K562 (cell line): ENCODE measurements around the gene CLIC5. TPM values are rescaled to one million over a fixed set of nuclear protein-coding genes. Genes with fewer than 3 reads are reported as not detected.

Experiments
- ATAC-seq: fragments of 200-7000 bp; cut with Tn5 transposase; 3 replicates; pipeline ENCODE4 v1.9.1; 2020; ENCODE audit warnings: moderate library complexity
- BruUV-seq: library from RNA; stranded (reverse); fragments of 400-500 nt; replicated peaks from 2 replicates; lab custom pipeline; 2021; lab: Mats Ljungman, UMichigan
- CTCF ChIA-PET: fragments of 300-600 bp; formaldehyde crosslinking; extraction: SDS; loops from one replicate; lab custom pipeline; 2021; ENCODE audit warnings: low intra/inter-chr PET ratio; lab: Yijun Ruan, JAX
- POLR2A ChIA-PET: fragments of 300-600, 350-650 bp; sonication (Branson Sonifier 250); formaldehyde crosslinking; extraction: SDS; loops from one replicate; lab custom pipeline; 2021; ENCODE audit warnings: antibody characterized with exemption, inconsistent platforms; lab: Yijun Ruan, JAX
- DNase-seq, 4 experiments: peaks; one replicate each; pipeline versions ENCODE4 v3.0.0 to v3.0.0-alpha.2; 2011 to 2018; ENCODE audit warnings: low spot score in 3 of 4, mixed read lengths in 3 of 4; ENCODE audit errors: extremely low read depth in 1 of 4
- FAIRE-seq: peaks from 2 replicates; lab custom pipeline; 2011; peaks lifted over from hg19 to GRCh38; lab: Jason Lieb, UNC
- H2AFZ ChIP-seq: 2 replicates; pipeline ENCODE4 v1.6.0; 2011; ENCODE audit warnings: low read depth, low read length, control low read depth, inconsistent platforms
- H3K27ac ChIP-seq: fragments of 200-600 bp; 3 replicates; pipeline ENCODE4 v1.8.0; 2011; ENCODE audit warnings: low read depth, mild to moderate bottlenecking, control low read depth, inconsistent platforms, low read length, moderate library complexity, mixed read lengths; ENCODE audit errors: extremely low read depth
- H3K27me3 ChIP-seq, 2 experiments: fragments of 300-600 bp in 1 of 2; 2 replicates in 1 of 2; 3 replicates in 1 of 2; pipeline versions ENCODE4 v1.6.0 to v1.8.0; 2011; ENCODE audit warnings: inconsistent platforms in 2 of 2, low read length in 2 of 2, mild to moderate bottlenecking in 1 of 2, mixed read lengths in 1 of 2, moderate library complexity in 1 of 2; ENCODE audit not compliant: control insufficient read depth in 2 of 2, insufficient read depth in 2 of 2
- H3K36me3 ChIP-seq: fragments of 300-600 bp; 3 replicates; pipeline ENCODE4 v1.8.0; 2011; ENCODE audit warnings: mild to moderate bottlenecking, low read length, inconsistent platforms; ENCODE audit not compliant: control insufficient read depth, insufficient read depth
- H3K4me1 ChIP-seq, 2 experiments: fragments of 200-600 bp in 1 of 2; replicated peaks in 1 of 2; 2 replicates in 1 of 2; 3 replicates in 1 of 2; pipeline versions ENCODE4 v1.5.1 to v1.8.0; 2011; ENCODE audit warnings: inconsistent platforms in 2 of 2, low read length in 2 of 2, mild to moderate bottlenecking in 1 of 2, mixed read lengths in 1 of 2, moderate library complexity in 1 of 2; ENCODE audit not compliant: control insufficient read depth in 2 of 2, insufficient read depth in 2 of 2
- H3K4me2 ChIP-seq: 2 replicates; pipeline ENCODE4 v1.6.1; 2011; ENCODE audit warnings: low read length, control low read depth, inconsistent platforms, mixed read lengths; ENCODE audit not compliant: insufficient read depth
- H3K4me3 ChIP-seq: fragments of 200-600 bp; sonication (generic), shearing (Covaris generic); 2 replicates; pipeline ENCODE4 v1.5.1; 2016; ENCODE audit warnings: control low read depth, inconsistent platforms
- H3K79me2 ChIP-seq: fragments of 200-600 bp; 3 replicates; pipeline ENCODE4 v1.8.0; 2011; ENCODE audit warnings: low read length, inconsistent platforms; ENCODE audit not compliant: control insufficient read depth, insufficient read depth
- H3K9ac ChIP-seq, 2 experiments: 2 replicates each; pipeline versions ENCODE4 v1.6.0 to v1.6.1; 2011; ENCODE audit warnings: low read depth in 2 of 2, low read length in 2 of 2, control low read depth in 1 of 2, inconsistent platforms in 1 of 2, mild to moderate bottlenecking in 1 of 2, mixed read lengths in 1 of 2; ENCODE audit not compliant: insufficient read depth in 1 of 2
- H3K9me1 ChIP-seq: one replicate; pipeline ENCODE4 v1.6.0; 2011; ENCODE audit warnings: inconsistent platforms, mild to moderate bottlenecking, low read length, moderate library complexity; ENCODE audit not compliant: control insufficient read depth, insufficient read depth
- H3K9me3 ChIP-seq: replicated peaks from 2 replicates; pipeline ENCODE4 v1.5.1; 2011; ENCODE audit warnings: low read depth, low read length, inconsistent platforms; ENCODE audit not compliant: control insufficient read depth, insufficient read depth
- H4K20me1 ChIP-seq: replicated peaks from 2 replicates; pipeline ENCODE4 v1.6.1; 2011; ENCODE audit warnings: low read length, inconsistent platforms, mixed read lengths; ENCODE audit not compliant: control insufficient read depth, insufficient read depth
- ARNT ChIP-seq, 2 experiments: fragments of 450-650 bp; IDR thresholded peaks; 2 replicates each; pipeline ENCODE4 v1.6.1; 2016; ENCODE audit warnings: mild to moderate bottlenecking in 1 of 2
- MIER1 ChIP-seq: fragments of 450-650 bp; IDR thresholded peaks from 2 replicates; pipeline ENCODE4 v1.6.1; 2016; ENCODE audit warnings: antibody characterized with exemption, mild to moderate bottlenecking, low read depth
- NBN ChIP-seq: fragments of 450-650 bp; IDR thresholded peaks from 2 replicates; pipeline ENCODE4 v1.6.1; 2016; ENCODE audit warnings: low read depth, mild to moderate bottlenecking
- POU5F1 ChIP-seq: fragments of 150-350 bp; IDR thresholded peaks from 2 replicates; pipeline ENCODE4 v1.6.1; 2014; ENCODE audit warnings: borderline replicate concordance, low read length, low read depth, mild to moderate bottlenecking; ENCODE audit not compliant: partially characterized antibody
- SREBF2 ChIP-seq: sonication (generic); formaldehyde crosslinking; IDR thresholded peaks from 2 replicates; pipeline ENCODE4 v1.4.0; 2020; ENCODE audit warnings: mild to moderate bottlenecking, missing genetic modification reagents
- THRAP3 ChIP-seq: fragments of 450-650 bp; IDR thresholded peaks from 2 replicates; pipeline ENCODE4 v1.6.1; 2016; ENCODE audit warnings: mild to moderate bottlenecking, inconsistent platforms, borderline replicate concordance
- ZNF324 ChIP-seq: fragments of 250-450 bp; sonication (Bioruptor Pico); IDR thresholded peaks from 2 replicates; pipeline ENCODE4 v1.4.0; 2020; ENCODE audit warnings: mild to moderate bottlenecking
- ZNF347 ChIP-seq: fragments of 450-650 bp; formaldehyde crosslinking; IDR thresholded peaks from 2 replicates; pipeline ENCODE4 v1.4.0; 2020; ENCODE audit warnings: low read depth, mild to moderate bottlenecking, moderate library complexity
- ZNF551 ChIP-seq: fragments of 250-450 bp; sonication (Bioruptor Pico); IDR thresholded peaks from 2 replicates; pipeline ENCODE4 v1.5.0; 2021; ENCODE audit warnings: mild to moderate bottlenecking, moderate library complexity
- WGBS: fragments of 100-300 bp; shearing (Covaris generic); methylation state at CpG from one replicate; pipeline ENCODE4 v1.1.6; 2016; ENCODE audit warnings: low coverage, mixed read lengths; ENCODE audit not compliant: insufficient coverage; ENCODE audit errors: missing lambda C conversion rate; 5-methylcytosine and 5-hydroxymethylcytosine counted together
- in situ Hi-C: fragments of 300-500 bp; cut with MboI; formaldehyde crosslinking; loops from 4 replicates; pipeline ENCODE4 v1.15.0; 2018; ENCODE audit warnings: inconsistent platforms, mixed read lengths
- intact Hi-C: fragments of 100-400 bp; cut with micrococcal nuclease; formaldehyde crosslinking; loops from 2 replicates; pipeline ENCODE4 v1.14.2; 2022
- polyA plus RNA-seq, 8 experiments: library from polyadenylated mRNA; depleted of rRNA in 4 of 8; stranded (reverse) in 5 of 8; unstranded in 3 of 8; fragments of >200 nt; fragmentation: Nextera tagmentation in 2 of 8; fragmentation: Illumina TruSeq in 1 of 8; extraction: Ambion mirVana in 2 of 8; extraction: Trizol in 1 of 8; gene quantifications; 2 replicates each; pipeline versions ENCODE4 v1.2.1 to v1.2.3, GENCODE V29; 2011 to 2014; ENCODE audit warnings: inconsistent platforms in 1 of 8, missing spikeins in 1 of 8
- total RNA-seq, 7 experiments: library from RNA; depleted of rRNA in 6 of 7; stranded (reverse); fragments of >200 nt in 6 of 7; fragmentation: Illumina TruSeq in 2 of 7; extraction: Trizol in 2 of 7; gene quantifications; 2 replicates each; pipeline versions ENCODE4 v1.2.1 to v1.2.3, GENCODE V29; 2011 to 2021; ENCODE audit warnings: low replicate concordance in 1 of 7
- TF ChIP-seq, protein P1 (sequence below): fragments of 250-450 bp; sonication (Bioruptor Pico); IDR thresholded peaks from 2 replicates; pipeline ENCODE4 v1.5.0; 2021
- TF ChIP-seq, protein P2 (sequence below): sonication (generic); formaldehyde crosslinking; IDR thresholded peaks from 2 replicates; pipeline ENCODE4 v1.8.0; 2022; ENCODE audit warnings: mild to moderate bottlenecking, missing genetic modification reagents, borderline replicate concordance
- TF ChIP-seq, protein P3 (sequence below): fragments of 250-450 bp; sonication (Bioruptor Pico); IDR thresholded peaks from 2 replicates; pipeline ENCODE4 v1.9.0; 2021; ENCODE audit warnings: mild to moderate bottlenecking
- TF ChIP-seq, protein P4 (sequence below): fragments of 450-650 bp; IDR thresholded peaks from 2 replicates; pipeline ENCODE4 v1.6.1; 2017; ENCODE audit warnings: mild to moderate bottlenecking, moderate library complexity
- TF ChIP-seq, protein P5 (sequence below): IDR thresholded peaks from 2 replicates; pipeline ENCODE4 v1.6.1; 2012; ENCODE audit warnings: low read depth, low read length, improper control_type of control experiment, borderline replicate concordance

Gene CLIC5
- total and polyA plus RNA-seq, 9 of the 15 experiments (the other 6 are each of a cell fraction or from before 2014, with no cell fraction given), result 0.31 TPM; not detected in 8

DNA sequence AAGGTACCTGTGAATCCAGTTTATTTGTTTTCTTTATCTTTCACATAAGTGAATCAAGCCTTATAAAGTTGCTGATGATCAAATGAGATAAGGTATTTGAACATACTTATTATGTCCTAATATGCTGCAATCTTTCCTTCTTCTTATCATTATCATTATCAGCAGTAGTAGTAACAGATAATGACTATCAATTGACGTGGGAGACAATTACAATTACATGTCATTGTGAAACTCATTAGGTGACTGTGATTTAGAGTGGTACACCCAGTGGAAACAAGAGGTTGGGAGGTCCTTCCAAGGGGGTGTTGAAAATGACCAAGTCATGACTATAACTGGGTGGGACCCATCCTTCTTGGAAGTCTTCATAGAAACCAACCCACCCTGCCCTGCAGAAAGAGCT is 2.8 kb downstream of the CLIC5 start:
- H3K9ac ChIP-seq, result no peak overlapping the region
- no peaks in the 10 kb centered on the region; the same call in 1 of the 2 replicates for H4K20me1 ChIP-seq
- H3K36me3 ChIP-seq, result no peaks in the 10 kb centered on the region
- no peak overlapping the region for H2AFZ ChIP-seq
- DNase-seq (no peak), FAIRE-seq (no peak), ATAC-seq (no peak)
- in situ Hi-C loops, result no loop called here
- H3K9me3 ChIP-seq, result no peaks in the 10 kb centered on the region
- no peak overlapping the region for H3K4me3 ChIP-seq
- peaks cover 24 to 39% of the 10 kb centered on the region in 2 experiments for H3K27me3 ChIP-seq
- H3K4me2 ChIP-seq, result no peak overlapping the region
- no peaks in the 10 kb centered on the region for H3K9me1 ChIP-seq
- H3K79me2 ChIP-seq, result no peaks in the 10 kb centered on the region
- POLR2A ChIA-PET, result no interaction called here
- peaks cover 0 to 10% of the 10 kb centered on the region in 2 experiments; a peak in 1 of 5 replicates for H3K4me1 ChIP-seq
- H3K27ac ChIP-seq, result no peak overlapping the region
- intact Hi-C loops, result no loop called here
- CTCF ChIA-PET, result no interaction called here
- BruUV-seq, result no TSS peak
- 0% methylated on average over 1 of the region's 1 CpG for WGBS
- TF ChIP-seq MIER1 (no peak), ZNF324 (CRISPR knock-in tag) (no peak), NBN (no peak), ZNF347 (CRISPR knock-in tag) (no peak), SREBF2 (no peak), ZNF551 (CRISPR knock-in tag) (no peak), POU5F1 (no peak), ARNT (IDR thresholded peaks at IDR 0.05) (no peak), THRAP3 (no peak)
- TF ChIP-seq, protein P1, sequence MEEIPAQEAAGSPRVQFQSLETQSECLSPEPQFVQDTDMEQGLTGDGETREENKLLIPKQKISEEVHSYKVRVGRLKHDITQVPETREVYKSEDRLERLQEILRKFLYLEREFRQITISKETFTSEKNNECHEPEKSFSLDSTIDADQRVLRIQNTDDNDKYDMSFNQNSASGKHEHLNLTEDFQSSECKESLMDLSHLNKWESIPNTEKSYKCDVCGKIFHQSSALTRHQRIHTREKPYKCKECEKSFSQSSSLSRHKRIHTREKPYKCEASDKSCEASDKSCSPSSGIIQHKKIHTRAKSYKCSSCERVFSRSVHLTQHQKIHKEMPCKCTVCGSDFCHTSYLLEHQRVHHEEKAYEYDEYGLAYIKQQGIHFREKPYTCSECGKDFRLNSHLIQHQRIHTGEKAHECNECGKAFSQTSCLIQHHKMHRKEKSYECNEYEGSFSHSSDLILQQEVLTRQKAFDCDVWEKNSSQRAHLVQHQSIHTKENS (CRISPR knock-in tag), result no peak
- TF ChIP-seq, protein P2, sequence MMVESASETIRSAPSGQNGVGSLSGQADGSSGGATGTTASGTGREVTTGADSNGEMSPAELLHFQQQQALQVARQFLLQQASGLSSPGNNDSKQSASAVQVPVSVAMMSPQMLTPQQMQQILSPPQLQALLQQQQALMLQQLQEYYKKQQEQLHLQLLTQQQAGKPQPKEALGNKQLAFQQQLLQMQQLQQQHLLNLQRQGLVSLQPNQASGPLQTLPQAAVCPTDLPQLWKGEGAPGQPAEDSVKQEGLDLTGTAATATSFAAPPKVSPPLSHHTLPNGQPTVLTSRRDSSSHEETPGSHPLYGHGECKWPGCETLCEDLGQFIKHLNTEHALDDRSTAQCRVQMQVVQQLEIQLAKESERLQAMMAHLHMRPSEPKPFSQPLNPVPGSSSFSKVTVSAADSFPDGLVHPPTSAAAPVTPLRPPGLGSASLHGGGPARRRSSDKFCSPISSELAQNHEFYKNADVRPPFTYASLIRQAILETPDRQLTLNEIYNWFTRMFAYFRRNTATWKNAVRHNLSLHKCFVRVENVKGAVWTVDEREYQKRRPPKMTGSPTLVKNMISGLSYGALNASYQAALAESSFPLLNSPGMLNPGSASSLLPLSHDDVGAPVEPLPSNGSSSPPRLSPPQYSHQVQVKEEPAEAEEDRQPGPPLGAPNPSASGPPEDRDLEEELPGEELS (CRISPR knock-in tag), result no peak
- TF ChIP-seq, protein P3, sequence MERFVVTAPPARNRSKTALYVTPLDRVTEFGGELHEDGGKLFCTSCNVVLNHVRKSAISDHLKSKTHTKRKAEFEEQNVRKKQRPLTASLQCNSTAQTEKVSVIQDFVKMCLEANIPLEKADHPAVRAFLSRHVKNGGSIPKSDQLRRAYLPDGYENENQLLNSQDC, result no peak
- TF ChIP-seq, protein P4, sequence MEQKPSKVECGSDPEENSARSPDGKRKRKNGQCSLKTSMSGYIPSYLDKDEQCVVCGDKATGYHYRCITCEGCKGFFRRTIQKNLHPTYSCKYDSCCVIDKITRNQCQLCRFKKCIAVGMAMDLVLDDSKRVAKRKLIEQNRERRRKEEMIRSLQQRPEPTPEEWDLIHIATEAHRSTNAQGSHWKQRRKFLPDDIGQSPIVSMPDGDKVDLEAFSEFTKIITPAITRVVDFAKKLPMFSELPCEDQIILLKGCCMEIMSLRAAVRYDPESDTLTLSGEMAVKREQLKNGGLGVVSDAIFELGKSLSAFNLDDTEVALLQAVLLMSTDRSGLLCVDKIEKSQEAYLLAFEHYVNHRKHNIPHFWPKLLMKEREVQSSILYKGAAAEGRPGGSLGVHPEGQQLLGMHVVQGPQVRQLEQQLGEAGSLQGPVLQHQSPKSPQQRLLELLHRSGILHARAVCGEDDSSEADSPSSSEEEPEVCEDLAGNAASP, result no peak
- TF ChIP-seq, protein P5, sequence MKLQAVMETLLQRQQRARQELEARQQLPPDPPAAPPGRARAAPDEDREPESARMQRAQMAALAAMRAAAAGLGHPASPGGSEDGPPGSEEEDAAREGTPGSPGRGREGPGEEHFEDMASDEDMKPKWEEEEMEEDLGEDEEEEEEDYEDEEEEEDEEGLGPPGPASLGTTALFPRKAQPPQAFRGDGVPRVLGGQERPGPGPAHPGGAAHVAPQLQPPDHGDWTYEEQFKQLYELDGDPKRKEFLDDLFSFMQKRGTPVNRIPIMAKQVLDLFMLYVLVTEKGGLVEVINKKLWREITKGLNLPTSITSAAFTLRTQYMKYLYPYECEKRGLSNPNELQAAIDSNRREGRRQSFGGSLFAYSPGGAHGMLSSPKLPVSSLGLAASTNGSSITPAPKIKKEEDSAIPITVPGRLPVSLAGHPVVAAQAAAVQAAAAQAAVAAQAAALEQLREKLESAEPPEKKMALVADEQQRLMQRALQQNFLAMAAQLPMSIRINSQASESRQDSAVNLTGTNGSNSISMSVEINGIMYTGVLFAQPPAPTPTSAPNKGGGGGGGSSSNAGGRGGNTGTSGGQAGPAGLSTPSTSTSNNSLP, result no peak
